GM10266 (cell line): ENCODE results near the gene CCDC30.

ENCODE experiments used
- DNase-seq: peaks from one replicate; pipeline ENCODE4 v3.0.0; 2012; ENCODE audit errors: extremely low spot score
- CTCF ChIP-seq: IDR thresholded peaks from 2 replicates; pipeline ENCODE4 v1.5.1; 2012; ENCODE audit warnings: mild to moderate bottlenecking, low read depth; ENCODE audit not compliant: control insufficient read depth, insufficient read depth; ENCODE audit errors: missing control alignments

The CCDC30 gene

GRCh38 chr1:42431514-42431913, 31.6 kb upstream of the CCDC30 start:
- TF ChIP-seq CTCF, result no peak
- no peak for DNase-seq

DNA sequence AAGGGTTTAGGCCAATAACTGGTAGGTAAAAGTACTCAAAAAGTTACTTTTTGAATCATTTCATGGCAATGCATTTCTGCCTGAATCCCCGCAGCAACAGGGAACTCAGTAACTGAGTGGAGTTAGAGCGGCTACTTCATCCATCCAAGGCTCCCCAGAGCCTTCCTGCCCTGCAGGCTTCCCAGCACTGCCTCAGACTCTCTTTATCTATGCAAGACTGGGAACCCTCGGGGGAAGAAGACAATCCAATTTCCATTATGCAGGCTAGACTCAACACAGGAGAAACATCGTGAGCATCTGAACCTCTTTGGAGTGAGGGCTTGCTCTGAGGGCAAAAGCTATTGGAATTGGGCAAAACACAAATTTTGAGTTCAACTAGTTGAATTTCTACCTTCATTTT, 30.4 kb upstream of the CCDC30 start:
- DNase-seq, result no peak
- no peak for TF ChIP-seq CTCF

- DNase-seq, result no peak
- no peak for TF ChIP-seq CTCF
Measured at GRCh38 chr1:42433369-42433768, 29.7 kb upstream of the CCDC30 start.

- no peak for DNase-seq
- TF ChIP-seq CTCF, result no peak
Measured at GRCh38 chr1:42434340-42434739, 28.7 kb upstream of the CCDC30 start.

DNA sequence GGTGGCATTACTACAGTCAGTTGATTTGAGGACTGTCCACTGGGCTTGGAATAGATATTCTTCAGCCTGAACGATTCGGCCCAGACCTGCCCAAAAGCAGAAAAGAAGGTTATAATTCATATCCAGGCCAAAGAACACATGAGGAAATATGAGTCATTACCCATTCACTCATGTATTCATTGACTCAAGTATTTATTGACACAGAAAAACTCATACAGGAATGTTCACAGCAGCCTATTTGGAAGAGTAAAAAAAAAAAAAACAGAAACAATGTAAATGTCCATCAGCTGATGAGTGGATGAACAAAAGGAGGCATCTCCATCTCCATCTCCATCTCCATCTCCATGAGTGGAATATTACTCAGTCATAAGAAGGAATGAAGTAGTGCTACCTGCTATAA, 23.1 kb upstream of the CCDC30 start:
- DNase-seq, result no peak
- TF ChIP-seq CTCF, result no peak

GRCh38 chr1:42442662-42443061, 20.4 kb upstream of the CCDC30 start:
- no peak for DNase-seq
- TF ChIP-seq CTCF, result no peak

GRCh38 chr1:42449256-42449655, 13.8 kb upstream of the CCDC30 start:
- DNase-seq, result no peak
- no peak for TF ChIP-seq CTCF

- TF ChIP-seq CTCF, result no peak
- no peak for DNase-seq
Measured at GRCh38 chr1:42450061-42450460, 13.0 kb upstream of the CCDC30 start.
